Endothelial cell of umbilical vein (primary cell): Measurements from ENCODE around the gene PFKP. TPM values are rescaled to one million over a fixed set of nuclear protein-coding genes. Genes with fewer than 3 reads are reported as not detected.

Source experiments
- BruUV-seq: library from RNA; stranded (reverse); fragments of 400-500 nt; replicated peaks from 2 replicates; lab custom pipeline; 2021; lab: Mats Ljungman, UMichigan
- CTCF ChIA-PET: fragments of 300-600, 350-600 bp; sonication (Branson Sonifier 250); formaldehyde crosslinking; loops from one replicate; lab custom pipeline; 2021; ENCODE audit warnings: antibody characterized with exemption, inconsistent platforms; lab: Charles Lee
- POLR2A ChIA-PET: fragments of 300-600, 350-600 bp; sonication (Branson Sonifier 250); formaldehyde crosslinking; loops from one replicate; lab custom pipeline; 2021; ENCODE audit warnings: antibody characterized with exemption, inconsistent platforms; lab: Charles Lee
- DNase-seq: peaks from one replicate; pipeline ENCODE4 v3.0.0-alpha.2; 2011; ENCODE audit warnings: low read depth, low spot score
- FAIRE-seq: peaks from 2 replicates; lab custom pipeline; 2011; peaks lifted over from hg19 to GRCh38; lab: Jason Lieb, UNC
- H2AFZ ChIP-seq: 2 replicates; pipeline ENCODE4 v1.6.0; 2012; ENCODE audit warnings: low read depth, low read length, control low read depth, inconsistent platforms
- H3K27ac ChIP-seq: 2 replicates; pipeline ENCODE4 v1.5.1; 2011; ENCODE audit warnings: low read depth, mild to moderate bottlenecking, control low read depth, low read length, moderate library complexity; ENCODE audit not compliant: insufficient read depth
- H3K27me3 ChIP-seq, 2 experiments: 2 replicates each; pipeline versions ENCODE4 v1.6.0 to v1.6.1; 2011; ENCODE audit warnings: low read length in 2 of 2, mixed read lengths in 1 of 2; ENCODE audit not compliant: control insufficient read depth in 2 of 2, insufficient read depth in 2 of 2
- H3K36me3 ChIP-seq, 2 experiments: 2 replicates in 1 of 2; 3 replicates in 1 of 2; pipeline ENCODE4 v1.5.1; 2011; ENCODE audit warnings: low read length in 2 of 2, mild to moderate bottlenecking in 1 of 2, moderate library complexity in 1 of 2; ENCODE audit not compliant: control insufficient read depth in 2 of 2, insufficient read depth in 2 of 2; ENCODE audit errors: extremely low read depth in 1 of 2
- H3K4me1 ChIP-seq: 3 replicates; pipeline ENCODE4 v1.5.1; 2011; ENCODE audit warnings: mild to moderate bottlenecking, low read length; ENCODE audit not compliant: control insufficient read depth, insufficient read depth; ENCODE audit errors: extremely low read depth
- H3K4me2 ChIP-seq: 2 replicates; pipeline ENCODE4 v1.6.1; 2011; ENCODE audit warnings: low read length, control low read depth, mixed read lengths; ENCODE audit not compliant: insufficient read depth
- H3K4me3 ChIP-seq, 3 experiments: fragments of 200-600 bp in 1 of 3; sonication (generic), shearing (Covaris generic) in 1 of 3; replicated peaks in 1 of 3; 2 replicates each; pipeline ENCODE4 v1.5.1; 2011 to 2016; ENCODE audit warnings: control low read depth in 3 of 3, low read length in 3 of 3, mild to moderate bottlenecking in 2 of 3, inconsistent platforms in 1 of 3, low read depth in 1 of 3, moderate library complexity in 1 of 3; ENCODE audit not compliant: insufficient read depth in 1 of 3
- H3K79me2 ChIP-seq: 2 replicates; pipeline ENCODE4 v1.6.0; 2012; ENCODE audit warnings: low read length, inconsistent platforms; ENCODE audit not compliant: control insufficient read depth, insufficient read depth
- H3K9ac ChIP-seq: replicated peaks from 2 replicates; pipeline ENCODE3; 2011; ENCODE audit warnings: low read length, control low read depth; ENCODE audit not compliant: insufficient read depth; ENCODE audit errors: extremely low read depth
- H3K9me1 ChIP-seq: replicated peaks from 3 replicates; pipeline ENCODE4 v1.6.0; 2011; ENCODE audit warnings: mild to moderate bottlenecking, low read length; ENCODE audit not compliant: control insufficient read depth, insufficient read depth; ENCODE audit errors: extremely low read depth
- H3K9me3 ChIP-seq: replicated peaks from 2 replicates; pipeline ENCODE4 v1.5.1; 2012; ENCODE audit warnings: low read length, inconsistent platforms; ENCODE audit not compliant: control insufficient read depth, insufficient read depth
- H4K20me1 ChIP-seq: replicated peaks from 2 replicates; pipeline ENCODE3; 2011; ENCODE audit warnings: mild to moderate bottlenecking, low read length; ENCODE audit not compliant: control insufficient read depth, insufficient read depth; ENCODE audit errors: extremely low read depth
- CTCF ChIP-seq, 2 donors: IDR thresholded peaks; 1 replicate in 1 of 2; 2 replicates in 1 of 2; pipeline ENCODE4 v1.5.1; 2011; ENCODE audit warnings: low read length in 2 of 2, mild to moderate bottlenecking in 2 of 2, moderate library complexity in 2 of 2, control low read depth in 1 of 2, inconsistent platforms in 1 of 2, low read depth in 1 of 2; ENCODE audit not compliant: insufficient read depth in 1 of 2; ENCODE audit errors: extremely low read depth in 1 of 2
- GATA2 ChIP-seq: IDR thresholded peaks from 2 replicates; pipeline ENCODE4 v1.7.0; 2011; ENCODE audit warnings: low read depth, mild to moderate bottlenecking, moderate library complexity, mixed read lengths, low read length; ENCODE audit not compliant: insufficient read length, insufficient read depth
- MYC ChIP-seq: IDR thresholded peaks from one replicate; pipeline ENCODE4 v1.6.1; 2011; ENCODE audit warnings: mild to moderate bottlenecking, low read depth, low read length
- POLR2A ChIP-seq: IDR thresholded peaks from 2 replicates; pipeline ENCODE4 v1.6.1; 2012; ENCODE audit warnings: low read depth, mild to moderate bottlenecking, control low read depth, low read length
- POLR2AphosphoS5 ChIP-seq: IDR thresholded peaks from 2 replicates; pipeline ENCODE4 v1.6.1; 2012; ENCODE audit warnings: low read depth, mild to moderate bottlenecking, control low read depth, low read length, moderate library complexity; ENCODE audit not compliant: insufficient read depth
- dilution Hi-C: fragments of 300-500 bp; cut with MboI; formaldehyde crosslinking; loops from one replicate; pipeline ENCODE4 v1.15.0; 2019; ENCODE audit warnings: low sequenced_read_pairs; ENCODE audit not compliant: extremely low pct_ligation_motif_present
- intact Hi-C: fragments of 100-400 bp; cut with micrococcal nuclease; formaldehyde crosslinking; loops from one replicate; pipeline ENCODE4 v1.10.0; 2022
- polyA plus RNA-seq, 4 experiments: library from polyadenylated mRNA; depleted of rRNA in 3 of 4; stranded (reverse) in 3 of 4; unstranded in 1 of 4; fragments of >200 nt; gene quantifications; 2 replicates each; pipeline versions ENCODE4 v1.2.1 to v1.2.3, GENCODE V29; 2011 to 2012; ENCODE audit warnings: missing spikeins in 1 of 4
- total RNA-seq: library from RNA; stranded (reverse); gene quantifications from 2 replicates; pipeline ENCODE4 v1.2.3, GENCODE V29; 2021
- TF ChIP-seq, protein P1 (sequence below): IDR thresholded peaks from 2 replicates; pipeline ENCODE4 v1.6.1; 2011; ENCODE audit not compliant: insufficient read depth, insufficient read length

Gene PFKP
- total and polyA plus RNA-seq, 2 donors (not counting 3 experiments of a cell fraction or from before 2014, with no cell fraction given), result 185 to 359 TPM

DNA sequence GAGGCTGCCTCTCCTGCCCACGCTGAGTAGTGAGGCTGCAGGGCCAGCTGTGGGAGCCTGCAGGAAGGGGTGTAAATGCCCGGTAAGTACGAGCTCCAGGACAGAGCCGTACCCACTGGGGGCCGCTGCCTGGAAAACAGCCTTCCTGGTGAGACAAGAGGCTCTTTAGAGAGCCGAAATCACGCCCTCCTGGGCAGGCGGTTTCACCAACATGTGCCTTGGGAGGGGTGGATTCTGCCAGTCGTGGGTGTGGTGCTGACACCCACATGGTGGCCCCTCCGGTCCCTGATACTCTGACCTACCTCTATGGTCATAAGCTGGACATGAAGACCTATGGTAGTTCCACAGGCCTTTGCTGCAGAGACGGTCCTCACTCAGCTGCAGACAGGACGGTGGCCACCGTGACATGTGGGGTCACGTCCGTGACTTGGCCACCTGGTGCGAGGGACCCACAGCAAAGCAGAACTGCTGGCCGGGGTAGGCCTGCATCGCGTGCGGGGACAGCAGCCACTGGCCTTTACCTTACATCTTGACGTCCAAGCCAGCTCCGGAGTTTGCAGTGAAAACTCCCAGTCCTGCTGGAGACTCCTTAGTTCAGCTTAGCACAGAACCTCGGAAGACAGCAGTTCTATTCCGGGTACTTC is 58.3 kb downstream of the PFKP start:
- CTCF ChIA-PET, result no interaction called here
- H3K4me3 ChIP-seq, result no peak overlapping the region
- BruUV-seq, result no TSS peak
- H3K36me3 ChIP-seq, result peaks cover 20 to 61% of the 10 kb centered on the region in 2 experiments
- H3K4me1 ChIP-seq, result peaks cover 4% of the 10 kb centered on the region
- DNase-seq (no peak), FAIRE-seq (no peak)
- POLR2A ChIA-PET, result no interaction called here
- H3K27me3 ChIP-seq, result no peaks in the 10 kb centered on the region
- no peak overlapping the region for H3K27ac ChIP-seq
- H3K79me2 ChIP-seq, result peaks cover 23% of the 10 kb centered on the region
- no peaks in the 10 kb centered on the region for H3K9me1 ChIP-seq
- H2AFZ ChIP-seq, result no peak overlapping the region
- dilution Hi-C loops (no loop called here), intact Hi-C loops (no loop called here)
- no peak overlapping the region for H3K9ac ChIP-seq
- no peak for TF ChIP-seq GATA2
- no peak for TF ChIP-seq POLR2AphosphoS5
- TF ChIP-seq, protein P1, sequence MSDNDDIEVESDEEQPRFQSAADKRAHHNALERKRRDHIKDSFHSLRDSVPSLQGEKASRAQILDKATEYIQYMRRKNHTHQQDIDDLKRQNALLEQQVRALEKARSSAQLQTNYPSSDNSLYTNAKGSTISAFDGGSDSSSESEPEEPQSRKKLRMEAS, result no peak
- TF ChIP-seq MYC, result no peak
- no peak for TF ChIP-seq CTCF (IDR thresholded peaks at IDR 0.05; ENCODE audit: extremely low read depth in 1 of 2, insufficient read depth in 1 of 2, low read depth in 1 of 2, low read length in 2 of 2)
- TF ChIP-seq POLR2A, result no peak
- no peaks in the 10 kb centered on the region for H4K20me1 ChIP-seq
- no peaks in the 10 kb centered on the region for H3K9me3 ChIP-seq
- H3K4me2 ChIP-seq, result no peak overlapping the region
